Pancreas (tissue), 10 donors: Measurements from ENCODE around the gene KAZN. TPM values are rescaled to one million over a fixed set of nuclear protein-coding genes. Genes with fewer than 3 reads are reported as not detected.

Experiments
- ATAC-seq, 4 donors: fragments of 200-7000 bp; cut with Tn5 transposase; one replicate each; pipeline versions ENCODE4 v1.8.0 to v1.9.1; 2020; ENCODE audit warnings: mild to moderate bottlenecking in 4 of 4, moderate library complexity in 4 of 4
- DNase-seq, 6 donors: peaks; one replicate each; pipeline ENCODE4 v3.0.0-alpha.2; 2020
- FAIRE-seq: peaks from 2 replicates; lab custom pipeline; 2012; peaks lifted over from hg19 to GRCh38; lab: Jason Lieb, UNC
- H3K27ac ChIP-seq, 4 donors: fragments of 200-600 bp; sonication (generic); 1 replicate in 3 of 4; 2 replicates in 1 of 4; pipeline versions ENCODE4 v1.5.0 to v1.8.0; 2020
- H3K27me3 ChIP-seq, 4 donors: fragments of 200-600 bp; one replicate each; pipeline ENCODE4 v1.8.0; 2021
- H3K36me3 ChIP-seq, 3 donors: fragments of 200-600 bp; sonication (generic) in 1 of 3; one replicate each; pipeline versions ENCODE4 v1.5.0 to v1.8.0; 2020 to 2021
- H3K4me1 ChIP-seq, 3 donors: fragments of 200-600 bp; one replicate each; pipeline ENCODE4 v1.8.0; 2021
- H3K4me3 ChIP-seq, 4 donors: fragments of 200-600 bp; sonication (generic) in 2 of 4; one replicate each; pipeline versions ENCODE4 v1.5.0 to v1.8.0; 2020 to 2021
- H3K9me3 ChIP-seq, 4 donors: fragments of 200-600 bp; one replicate each; pipeline ENCODE4 v1.8.0; 2021
- CTCF ChIP-seq, 4 donors: fragments of 200-600 bp; sonication (generic) in 3 of 4; IDR thresholded peaks; one replicate each; pipeline versions ENCODE4 v1.5.0 to v1.8.0; 2021; ENCODE audit warnings: antibody characterized with exemption in 4 of 4
- WGBS, 2 donors: extraction: QIAGEN DNeasy Blood & Tissue Kit; methylation state at CpG; one replicate each; pipeline ENCODE4 v1.1.7; 2013; 5-methylcytosine and 5-hydroxymethylcytosine counted together
- intact Hi-C, 3 donors: fragments of 100-400 bp; cut with DNase I; formaldehyde crosslinking; loops; one replicate each; pipeline versions ENCODE4 v1.11.1 to v1.14.2; 2022
- polyA plus RNA-seq, 2 donors: library from polyadenylated mRNA; stranded (reverse); fragments of 200-250 nt; gene quantifications; one replicate each; pipeline ENCODE4 v1.2.3, GENCODE V29; 2013
- total RNA-seq, 6 donors: library from RNA; stranded (reverse); fragmentation: NEBNext Ultra II Directional in 4 of 6; extraction: Animal tissue kit (Norgen Biotek cat#: 25700) in 4 of 6; gene quantifications; one replicate each; pipeline versions ENCODE4 v1.2.1 to v1.2.4, GENCODE V29; 2021 to 2023
- donor health status: healthy with polysubstance abuse.
- donor health status: DM: no; HTN: no; CAD: no; lungs with moderate emphysema.
- donor health status: DM: no; HTN: no; CAD: no.
- donor health status: control.
- donor health status: control.
- donor health status: Bipolar disorder and iron deficiency.
- donor health status: DM: yes; HTN: yes; CAD: no.
- donor health status: DM: no; HTN: no; CAD: no.
- donor health status: DM: no; HTN: no; CAD: no.
- donor health status: DM: yes; HTN: yes; CAD: no.

Gene KAZN
- total and polyA plus RNA-seq, 8 donors = 2.4 to 6.0 (median 4.1) TPM

GRCh38 chr1:14745789-14746188, 147.3 kb downstream of the KAZN start:
- ATAC-seq = no peak
- Histone ChIP-seq H3K36me3 (no peaks in the 10 kb centered on the region), H3K9me3 (no peaks in the 10 kb centered on the region), H3K4me3 (no peak overlapping the region), H3K4me1 (no peaks in the 10 kb centered on the region), H3K27me3 (no peaks in the 10 kb centered on the region), H3K27ac (no peak overlapping the region)
- TF ChIP-seq CTCF (IDR thresholded peaks at IDR 0.05) = no peak
- DNase-seq = no peak
- intact Hi-C loops = no loop called here
- no peak for FAIRE-seq
- 51 to 60% methylated on average over 6 of the region's 6 CpGs for whole genome bisulfite sequencing, 2 donors

GRCh38 chr1:14746393-14746792, 147.9 kb downstream of the KAZN start:
- no peaks in the 10 kb centered on the region for H3K9me3 ChIP-seq
- TF ChIP-seq CTCF (IDR thresholded peaks at IDR 0.05) = no peak
- H3K36me3 ChIP-seq = no peaks in the 10 kb centered on the region
- H3K27me3 ChIP-seq = no peaks in the 10 kb centered on the region
- DNase-seq (no peak), ATAC-seq (no peak), FAIRE-seq (no peak)
- 66 to 67% methylated on average over 4 of the region's 4 CpGs for WGBS, 2 donors
- intact Hi-C loops = no loop called here
- no peak overlapping the region for H3K4me3 ChIP-seq
- H3K4me1 ChIP-seq = no peaks in the 10 kb centered on the region
- H3K27ac ChIP-seq = no peak overlapping the region

- ATAC-seq = no peak
- Histone ChIP-seq H3K4me3 (no peak overlapping the region), H3K27me3 (no peaks in the 10 kb centered on the region), H3K27ac (no peak overlapping the region), H3K36me3 (no peaks in the 10 kb centered on the region), H3K9me3 (no peaks in the 10 kb centered on the region), H3K4me1 (no peaks in the 10 kb centered on the region)
- no peak for TF ChIP-seq CTCF (IDR thresholded peaks at IDR 0.05)
- DNase-seq = no peak
- no peak for FAIRE-seq
- WGBS, 2 donors = 83 to 89% methylated on average over 5 of the region's 5 CpGs
- intact Hi-C loops = no loop called here
These were observed 149.7 kb downstream of the KAZN start for GRCh38 chr1:14748151-14748550.

GRCh38 chr1:14748977-14749376, 150.5 kb downstream of the KAZN start:
- DNase-seq = no peak
- Histone ChIP-seq H3K4me3 (no peak overlapping the region), H3K27ac (no peak overlapping the region), H3K27me3 (no peaks in the 10 kb centered on the region), H3K9me3 (no peaks in the 10 kb centered on the region), H3K36me3 (no peaks in the 10 kb centered on the region), H3K4me1 (no peaks in the 10 kb centered on the region)
- no peak for ATAC-seq
- 47 to 54% methylated on average over 2 of the region's 2 CpGs for WGBS, 2 donors
- intact Hi-C loops = no loop called here
- FAIRE-seq = no peak
- TF ChIP-seq CTCF (IDR thresholded peaks at IDR 0.05) = no peak

- no peak for TF ChIP-seq CTCF (IDR thresholded peaks at IDR 0.05)
- no peaks in the 10 kb centered on the region for H3K36me3 ChIP-seq
- DNase-seq (no peak), FAIRE-seq (no peak), ATAC-seq (no peak)
- no peaks in the 10 kb centered on the region for H3K27me3 ChIP-seq
- no peaks in the 10 kb centered on the region for H3K9me3 ChIP-seq
- intact Hi-C loops = no loop called here
- H3K27ac ChIP-seq = no peak overlapping the region
- H3K4me1 ChIP-seq = no peaks in the 10 kb centered on the region
- H3K4me3 ChIP-seq = no peak overlapping the region
- 75 to 87% methylated on average over 2 of the region's 2 CpGs for WGBS, 2 donors
These were observed 152.0 kb downstream of the KAZN start for GRCh38 chr1:14750490-14750889.
